T-helper 2 cell (primary cell): ENCODE data around the gene CPED1.
"Not testable (repeated sequence)": the region's sequence is repeated elsewhere in the genome, so short reads cannot be mapped to it uniquely, and the experiment has no call there.

ENCODE experiments used
- DNase-seq, 5 experiments: peaks; one replicate each; pipeline versions ENCODE4 v3.0.0 to v3.0.0-alpha.2; 2012 to 2022

CPED1 gene

DNA sequence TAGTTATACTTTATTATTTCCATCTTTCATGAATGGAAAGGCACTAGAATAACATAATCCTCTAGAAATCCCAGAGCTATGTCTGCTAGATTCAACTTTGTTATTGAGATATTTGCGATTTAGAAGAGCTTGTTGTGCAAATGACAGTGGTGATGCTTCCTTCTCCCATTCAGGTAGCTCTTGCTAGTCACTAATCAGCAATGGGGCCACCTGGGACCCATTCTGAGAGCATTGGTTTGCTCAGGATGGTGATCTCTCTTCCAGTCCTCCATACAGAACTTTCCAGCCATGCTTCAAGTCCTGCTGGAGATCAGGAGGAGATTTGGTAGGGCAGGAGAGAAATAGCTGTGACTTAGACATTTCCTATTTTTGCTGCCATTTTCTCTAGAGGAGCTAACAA lies 274.5 kb downstream of the CPED1 start:
- no peak for DNase-seq

- DNase-seq = no peak
Measured at GRCh38 chr7:121266307-121266894, 277.9 kb downstream of the CPED1 start.

- DNase-seq = no peak
Measured at GRCh38 chr7:121267612-121268011, 279.1 kb downstream of the CPED1 start.

GRCh38 chr7:121269798-121270197 lies 281.3 kb downstream of the CPED1 start:
- DNase-seq = no peak

DNA sequence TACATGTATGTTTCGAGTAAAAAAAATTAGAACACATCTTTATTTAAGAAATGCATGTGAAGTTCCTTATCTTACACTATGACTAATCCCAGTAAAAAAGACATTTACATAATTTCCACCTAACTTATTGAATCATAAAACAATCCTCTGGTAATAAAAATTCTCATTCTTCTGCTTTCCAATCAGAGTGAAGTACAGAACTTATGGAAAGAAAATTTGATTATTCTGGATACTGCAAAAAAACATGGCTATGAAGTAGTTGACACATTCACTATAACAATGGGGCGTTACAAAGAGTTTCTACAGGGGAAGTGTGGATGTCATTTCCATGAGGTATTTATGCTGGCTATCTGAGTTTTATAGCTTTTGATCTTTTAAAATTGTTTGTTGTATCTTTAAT lies 282.6 kb downstream of the CPED1 start:
- DNase-seq = no peak

DNA sequence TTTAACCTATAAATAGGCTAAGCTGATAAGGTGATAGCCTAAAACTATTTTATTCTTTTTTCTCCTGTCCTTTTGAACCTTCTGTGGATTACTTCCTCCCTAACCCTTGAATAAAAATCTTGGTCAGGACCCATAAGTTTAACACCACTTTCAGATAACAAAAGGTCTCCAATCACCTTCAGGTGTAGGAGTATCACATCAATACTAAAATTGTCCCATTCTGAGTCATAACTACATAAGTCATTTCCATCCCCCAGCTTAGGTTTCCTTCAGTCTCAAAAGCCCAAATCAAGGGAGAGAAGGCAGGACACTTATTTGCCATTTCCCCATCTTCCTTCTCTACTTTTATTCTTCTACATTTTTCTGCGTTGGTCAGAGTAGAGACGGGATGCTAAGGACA lies 283.4 kb downstream of the CPED1 start:
- DNase-seq = no peak

- no peak for DNase-seq
Measured at GRCh38 chr7:121272676-121273075, 284.2 kb downstream of the CPED1 start.

GRCh38 chr7:121273467-121274167 lies 285.1 kb downstream of the CPED1 start:
- no peak for DNase-seq

DNA sequence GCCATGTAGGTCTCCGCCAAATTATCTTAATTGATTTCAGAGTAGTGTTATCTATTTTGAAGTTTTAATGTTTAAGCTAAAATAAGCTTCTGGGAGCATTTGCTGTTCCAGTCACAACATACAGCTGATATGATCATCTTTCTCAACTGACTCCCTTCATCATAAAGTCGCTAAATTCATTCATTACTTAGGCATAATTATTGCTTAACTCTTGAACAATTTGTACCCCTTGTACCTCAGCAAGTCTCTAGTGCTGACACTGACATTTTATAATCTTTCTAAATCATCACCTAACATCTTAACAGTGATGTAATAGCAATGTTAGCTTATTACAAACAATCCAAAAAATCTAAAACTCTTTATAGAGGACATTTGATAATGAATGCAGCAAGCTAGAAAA lies 286.0 kb downstream of the CPED1 start:
- DNase-seq = no peak

DNA sequence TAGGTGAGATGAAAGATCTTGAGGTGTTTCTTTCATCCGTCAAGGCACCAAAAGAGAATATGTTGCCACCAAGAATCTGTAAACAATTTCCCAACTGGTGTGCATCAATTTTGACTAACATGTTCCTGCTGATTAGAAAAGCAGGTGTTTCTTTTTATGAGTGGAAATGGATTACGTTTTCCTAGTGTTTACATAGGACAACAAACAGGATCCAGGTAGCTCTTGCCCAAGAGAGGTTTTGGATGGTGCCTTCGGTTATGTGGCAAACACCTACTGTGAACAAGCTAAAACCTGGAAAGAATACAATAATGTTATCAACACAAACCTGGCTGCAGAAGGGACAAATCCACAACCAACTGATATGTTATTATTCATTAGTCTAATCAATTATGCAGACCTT lies 286.7 kb downstream of the CPED1 start:
- no peak for DNase-seq

GRCh38 chr7:121276313-121276712 lies 287.8 kb downstream of the CPED1 start:
- no peak for DNase-seq

GRCh38 chr7:121278120-121279021 lies 289.9 kb downstream of the CPED1 start:
- DNase-seq = peak in 1 of 5 experiments; percentile 84

- DNase-seq = peak in 1 of 5 experiments; percentile 54
Measured at GRCh38 chr7:121279060-121279620, 290.6 kb downstream of the CPED1 start.

DNA sequence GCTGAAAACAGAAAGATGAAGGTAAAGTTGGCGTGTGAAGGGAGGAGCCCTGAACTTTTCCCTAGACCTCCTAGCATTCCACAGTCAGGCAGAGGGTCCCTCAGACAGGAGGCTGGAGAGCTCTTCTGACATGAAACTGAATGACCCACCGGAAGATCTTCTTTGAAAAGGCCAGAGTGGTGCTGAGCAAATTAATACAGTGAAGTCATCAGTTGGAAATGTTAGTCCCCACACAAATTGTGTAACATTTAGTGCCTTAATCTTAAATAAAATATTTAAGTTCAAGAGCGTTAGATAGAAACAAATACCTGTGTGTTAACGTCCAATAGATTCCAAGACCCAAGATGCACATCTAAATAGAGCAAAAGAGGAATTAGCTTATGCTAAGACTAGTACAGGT lies 291.3 kb downstream of the CPED1 start:
- DNase-seq = no peak

- no peak for DNase-seq
Measured at GRCh38 chr7:121280656-121281055, 292.1 kb downstream of the CPED1 start.

- no peak for DNase-seq
Measured at GRCh38 chr7:121282129-121282528, 293.6 kb downstream of the CPED1 start.

DNA sequence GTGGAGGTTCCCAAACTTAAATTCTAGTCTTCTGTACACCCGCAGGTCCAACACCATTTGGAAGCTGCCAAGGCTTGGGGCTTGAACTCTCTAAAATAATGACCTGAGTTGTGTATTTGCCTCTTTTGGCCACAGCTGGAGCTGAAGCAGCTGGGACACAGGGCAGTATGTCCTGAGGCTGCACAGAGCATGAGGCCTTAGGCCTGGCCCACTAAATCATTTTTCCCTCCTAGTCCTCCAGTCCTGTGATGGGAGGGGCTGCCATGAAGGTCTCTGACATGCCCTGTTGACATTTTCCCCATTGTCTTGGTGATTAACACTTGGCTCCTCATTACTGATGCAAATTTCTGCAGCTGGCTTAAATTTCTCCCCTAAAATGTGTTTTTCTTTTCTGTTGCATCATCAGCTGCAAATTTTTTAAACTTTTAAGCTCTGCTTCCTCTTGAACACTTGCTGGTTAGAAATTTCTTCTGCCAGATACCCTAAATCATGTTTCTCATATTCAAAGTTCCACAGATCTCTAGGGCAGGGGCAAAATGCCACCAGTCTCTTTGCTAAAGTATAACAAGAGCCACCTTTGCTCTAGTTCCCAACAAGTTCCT lies 296.7 kb downstream of the CPED1 start:
- DNase-seq = no peak

GRCh38 chr7:121286186-121286585 lies 297.7 kb downstream of the CPED1 start:
- no peak for DNase-seq

GRCh38 chr7:121286742-121287734 lies 298.5 kb downstream of the CPED1 start:
- no peak for DNase-seq

GRCh38 chr7:121288894-121289293 lies 300.4 kb downstream of the CPED1 start:
- no peak for DNase-seq

DNA sequence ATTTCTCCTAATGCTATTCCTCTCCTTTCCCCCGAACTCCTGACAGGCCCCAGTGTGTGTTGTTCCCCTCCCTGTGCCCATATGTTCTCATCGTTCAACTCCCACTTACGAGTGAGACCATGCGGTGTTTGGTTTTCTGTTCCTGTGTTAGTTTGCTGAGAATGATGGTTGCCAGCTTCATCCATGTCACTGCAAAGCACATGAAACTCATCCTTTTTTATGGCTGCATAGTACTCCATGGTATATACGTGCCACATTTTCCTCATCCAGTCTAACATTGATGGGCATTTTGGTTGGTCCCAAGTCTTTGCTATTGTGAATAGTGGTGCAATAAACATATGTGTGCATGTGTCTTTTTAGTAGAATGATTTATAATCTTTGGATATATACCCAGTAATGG lies 301.4 kb downstream of the CPED1 start:
- not testable (repeated sequence) for DNase-seq
